AG04449 (cell line): ENCODE results near the gene SLC7A6.

Experiments used
- CTCF ChIA-PET: fragments of 350-600 bp; formaldehyde crosslinking; extraction: SDS; loops from one replicate; lab custom pipeline; 2021; ENCODE audit warnings: antibody characterized with exemption; lab: Yijun Ruan, JAX
- POLR2A ChIA-PET: fragments of 400-600, 350-600 bp; formaldehyde crosslinking; extraction: SDS; loops from one replicate; lab custom pipeline; 2020; ENCODE audit warnings: antibody characterized with exemption, inconsistent platforms; lab: Yijun Ruan, JAX
- DNase-seq: peaks from one replicate; pipeline ENCODE4 v3.0.0-alpha.2; 2010; ENCODE audit warnings: low read depth, low spot score
- H3K4me3 ChIP-seq: 2 replicates; pipeline ENCODE4 v1.5.1; 2011; ENCODE audit warnings: low read depth, mild to moderate bottlenecking, control low read depth, low read length
- TF ChIP-seq, protein P1 (sequence below): IDR thresholded peaks from one replicate; pipeline ENCODE4 v1.5.1; 2011; ENCODE audit warnings: mild to moderate bottlenecking, moderate library complexity, low read length, control low read depth, inconsistent platforms; ENCODE audit not compliant: insufficient read depth; ENCODE audit errors: missing control alignments

SLC7A6 gene

GRCh38 chr16:68292425-68292824 is 28.1 kb downstream of the SLC7A6 start:
- H3K4me3 ChIP-seq: no peak overlapping the region
- POLR2A ChIA-PET: interaction anchor here (0.9 kb wide), 1 partner anchor 12 kb away, joined by 3 read pairs; no protein-coding TSS in a partner anchor
- TF ChIP-seq, protein P1, sequence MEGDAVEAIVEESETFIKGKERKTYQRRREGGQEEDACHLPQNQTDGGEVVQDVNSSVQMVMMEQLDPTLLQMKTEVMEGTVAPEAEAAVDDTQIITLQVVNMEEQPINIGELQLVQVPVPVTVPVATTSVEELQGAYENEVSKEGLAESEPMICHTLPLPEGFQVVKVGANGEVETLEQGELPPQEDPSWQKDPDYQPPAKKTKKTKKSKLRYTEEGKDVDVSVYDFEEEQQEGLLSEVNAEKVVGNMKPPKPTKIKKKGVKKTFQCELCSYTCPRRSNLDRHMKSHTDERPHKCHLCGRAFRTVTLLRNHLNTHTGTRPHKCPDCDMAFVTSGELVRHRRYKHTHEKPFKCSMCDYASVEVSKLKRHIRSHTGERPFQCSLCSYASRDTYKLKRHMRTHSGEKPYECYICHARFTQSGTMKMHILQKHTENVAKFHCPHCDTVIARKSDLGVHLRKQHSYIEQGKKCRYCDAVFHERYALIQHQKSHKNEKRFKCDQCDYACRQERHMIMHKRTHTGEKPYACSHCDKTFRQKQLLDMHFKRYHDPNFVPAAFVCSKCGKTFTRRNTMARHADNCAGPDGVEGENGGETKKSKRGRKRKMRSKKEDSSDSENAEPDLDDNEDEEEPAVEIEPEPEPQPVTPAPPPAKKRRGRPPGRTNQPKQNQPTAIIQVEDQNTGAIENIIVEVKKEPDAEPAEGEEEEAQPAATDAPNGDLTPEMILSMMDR: no peak
- CTCF ChIA-PET: interaction anchor here (1.4 to 5.0 kb wide), 2 partner anchors 8 to 30 kb away, joined by 6 to 44 read pairs (median 34); partner anchors contain the start of gene SLC7A6
- DNase-seq: no peak

- CTCF ChIA-PET: interaction anchor here (2.2 to 4.4 kb wide), 2 partner anchors 13 to 34 kb away, joined by 6 to 34 read pairs; partner anchors contain the start of gene SLC7A6
These were observed 32.0 kb downstream of the SLC7A6 start for GRCh38 chr16:68296291-68296690.

DNA sequence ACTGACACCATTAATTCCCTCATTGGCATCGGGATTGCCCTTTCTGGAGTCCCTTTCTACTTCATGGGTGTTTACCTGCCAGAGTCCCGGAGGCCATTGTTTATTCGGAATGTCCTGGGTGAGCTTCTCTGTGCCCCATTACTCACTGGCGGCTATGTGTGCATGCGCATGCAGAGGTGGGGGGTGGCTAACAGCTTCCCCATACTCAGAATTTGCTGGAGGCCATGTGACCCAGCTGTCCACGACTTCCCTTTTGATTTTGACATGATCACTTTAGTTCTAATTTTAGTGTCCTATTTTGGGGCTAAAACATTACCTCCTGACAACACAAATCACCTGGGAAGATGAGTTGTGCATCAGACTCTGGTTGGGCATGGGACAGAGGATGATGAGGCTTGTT is 32.4 kb downstream of the SLC7A6 start:
- no peak overlapping the region for H3K4me3 ChIP-seq
- no peak for DNase-seq
- ChIA-PET POLR2A (interaction anchor here (1.0 to 1.3 kb wide), 2 partner anchors 14 to 31 kb away, joined by 3 read pairs; partner anchors contain the start of genes PRMT7 and SLC7A6OS), CTCF (interaction anchor here (2.2 to 4.4 kb wide), 2 partner anchors 13 to 34 kb away, joined by 6 to 34 read pairs; partner anchors contain the start of gene SLC7A6)
- TF ChIP-seq, protein P1: no peak

More at GRCh38 chr16:68296291-68296690, 32.0 kb downstream of the SLC7A6 start:
- H3K4me3 ChIP-seq: no peak overlapping the region
- TF ChIP-seq, protein P1: no peak
- POLR2A ChIA-PET: interaction anchor here (1.0 to 1.3 kb wide), 2 partner anchors 14 to 31 kb away, joined by 3 read pairs; partner anchors contain the start of genes PRMT7 and SLC7A6OS
- DNase-seq: no peak

DNA sequence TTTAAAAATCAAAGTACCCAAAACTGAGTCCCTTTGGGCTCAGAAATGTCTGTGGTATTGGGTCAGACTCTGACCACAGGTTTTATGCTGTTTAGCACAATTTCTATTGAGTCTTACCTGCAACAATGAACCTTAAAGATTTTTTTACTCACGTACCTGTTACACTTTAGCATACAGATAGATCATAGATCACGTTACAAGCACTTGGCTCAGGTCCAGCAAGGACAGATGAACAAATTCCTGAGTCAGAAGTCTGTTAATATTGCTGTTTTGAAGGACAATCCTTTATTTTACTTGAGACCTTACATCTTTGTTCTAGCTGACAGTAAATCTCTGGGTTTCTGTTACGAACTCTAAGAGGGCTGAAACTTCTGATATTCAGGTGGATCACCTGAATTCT is 33.6 kb downstream of the SLC7A6 start:
- TF ChIP-seq, protein P1: no peak
- CTCF ChIA-PET: interaction anchor here (0.9 to 4.0 kb wide), 4 partner anchors 9 to 35 kb away, joined by 4 to 46 read pairs (median 8); partner anchors contain the start of gene SLC7A6
- no peak for DNase-seq
- H3K4me3 ChIP-seq: no peak overlapping the region
- POLR2A ChIA-PET: interaction anchor here (3.4 kb wide), 1 partner anchor 34 kb away, joined by 20 read pairs; the partner anchor contains the start of gene SLC7A6

DNA sequence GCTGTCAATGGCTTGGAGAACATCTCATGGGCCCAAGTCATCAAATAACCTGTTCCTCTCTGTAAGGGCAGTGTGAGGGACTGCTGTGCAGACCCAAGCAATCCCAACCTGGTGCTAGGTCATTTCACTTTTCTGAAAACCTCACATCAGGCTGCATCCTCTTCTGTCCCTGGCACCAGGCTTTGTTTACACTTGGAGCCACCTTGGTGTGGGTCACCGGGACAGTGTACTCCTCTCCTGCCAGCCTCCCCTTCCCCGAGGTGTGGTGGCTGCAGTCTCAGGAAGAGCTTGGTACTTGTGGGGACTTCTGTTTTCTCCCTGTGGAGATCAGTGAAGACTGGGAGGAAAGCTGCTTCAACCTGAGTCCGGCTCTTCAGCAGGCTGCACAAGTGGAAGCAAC is 34.0 kb downstream of the SLC7A6 start:
- TF ChIP-seq, protein P1: no peak
- POLR2A ChIA-PET: interaction anchor here (1.9 to 3.4 kb wide), 2 partner anchors 12 to 35 kb away, joined by 9 to 20 read pairs; partner anchors contain the start of genes PRMT7, SLC7A6 and SLC7A6OS
- no peak overlapping the region for H3K4me3 ChIP-seq
- CTCF ChIA-PET: interaction anchor here (1.9 to 4.0 kb wide), 3 partner anchors 9 to 36 kb away, joined by 6 to 46 read pairs (median 11); partner anchors contain the start of gene SLC7A6
- no peak for DNase-seq
